Measurements from ENCODE around the gene IL1R2. TPM values are rescaled to one million over a fixed set of nuclear protein-coding genes. Genes with fewer than 3 reads are reported as not detected.
A peak's percentile ranks its signal among the peaks of the same experiment; 100 is the strongest.

IL1R2 gene
- total RNA-seq, result 0.76 TPM in 1 of 2 replicates, not detected in the other

GRCh38 chr2:101991721-101992145 is at the start of gene IL1R2:
Gene IL1R2 (plus strand): TSS chr2:101991960. CDS start chr2:102008576, 16,616 bp downstream.
- no peak for DNase-seq (ENCODE audit: low read depth in 2 of 2)

GRCh38 chr2:101942851-101943250 is 48.9 kb upstream of the IL1R2 start:
- DNase-seq (ENCODE audit: low read depth in 2 of 2), result no peak

GRCh38 chr2:101946372-101947039 is 45.3 kb upstream of the IL1R2 start:
- no peak for DNase-seq (ENCODE audit: low read depth in 2 of 2)

GRCh38 chr2:101947374-101947773 is 44.4 kb upstream of the IL1R2 start:
- no peak for DNase-seq (ENCODE audit: low read depth in 2 of 2)

- DNase-seq (ENCODE audit: low read depth in 2 of 2), result no peak
These were observed 43.1 kb upstream of the IL1R2 start for GRCh38 chr2:101948625-101949155.

GRCh38 chr2:101949304-101949703 is 42.5 kb upstream of the IL1R2 start:
- DNase-seq (ENCODE audit: low read depth in 2 of 2), result no peak

GRCh38 chr2:101951296-101951695 is 40.5 kb upstream of the IL1R2 start:
- no peak for DNase-seq (ENCODE audit: low read depth in 2 of 2)

- no peak for DNase-seq (ENCODE audit: low read depth in 2 of 2)
These were observed 39.2 kb upstream of the IL1R2 start for GRCh38 chr2:101952551-101952950.

- DNase-seq (ENCODE audit: low read depth in 2 of 2), result no peak
These were observed 35.0 kb upstream of the IL1R2 start for GRCh38 chr2:101956465-101957438.

- DNase-seq (ENCODE audit: low read depth in 2 of 2), result no peak
These were observed 33.7 kb upstream of the IL1R2 start for GRCh38 chr2:101958061-101958460.

GRCh38 chr2:101960819-101961337 is 30.9 kb upstream of the IL1R2 start:
- DNase-seq (ENCODE audit: low read depth in 2 of 2), result no peak

GRCh38 chr2:101961338-101962191 is 30.2 kb upstream of the IL1R2 start:
- DNase-seq (ENCODE audit: low read depth in 2 of 2), result no peak

- DNase-seq (ENCODE audit: low read depth in 2 of 2), result no peak
These were observed 29.5 kb upstream of the IL1R2 start for GRCh38 chr2:101962309-101962708.

- DNase-seq (ENCODE audit: low read depth in 2 of 2), result no peak
These were observed 28.6 kb upstream of the IL1R2 start for GRCh38 chr2:101963198-101963597.

- peak in 1 of 2 donors; percentile 42 for DNase-seq (ENCODE audit: low read depth in 2 of 2)
These were observed 23.8 kb upstream of the IL1R2 start for GRCh38 chr2:101967826-101968513.

- DNase-seq (ENCODE audit: low read depth in 2 of 2), result no peak
These were observed 22.0 kb upstream of the IL1R2 start for GRCh38 chr2:101969723-101970122.

GRCh38 chr2:101970901-101971300 is 20.9 kb upstream of the IL1R2 start:
- DNase-seq (ENCODE audit: low read depth in 2 of 2), result no peak

- DNase-seq (ENCODE audit: low read depth in 2 of 2), result no peak
These were observed 19.9 kb upstream of the IL1R2 start for GRCh38 chr2:101971836-101972235.

- no peak for DNase-seq (ENCODE audit: low read depth in 2 of 2)
These were observed 18.9 kb upstream of the IL1R2 start for GRCh38 chr2:101972621-101973434.

- no peak for DNase-seq (ENCODE audit: low read depth in 2 of 2)
These were observed 17.1 kb upstream of the IL1R2 start for GRCh38 chr2:101974663-101975062.

Data from dermis microvascular lymphatic vessel endothelial cell (primary cell).